ENCODE results near the gene KY. TPM values are rescaled to one million over a fixed set of nuclear protein-coding genes. Genes with fewer than 3 reads are reported as not detected.

The KY gene
- total and polyA plus RNA-seq, 4 donors = 0.06 to 0.21 (median 0.15) TPM; not detected in 1

DNA sequence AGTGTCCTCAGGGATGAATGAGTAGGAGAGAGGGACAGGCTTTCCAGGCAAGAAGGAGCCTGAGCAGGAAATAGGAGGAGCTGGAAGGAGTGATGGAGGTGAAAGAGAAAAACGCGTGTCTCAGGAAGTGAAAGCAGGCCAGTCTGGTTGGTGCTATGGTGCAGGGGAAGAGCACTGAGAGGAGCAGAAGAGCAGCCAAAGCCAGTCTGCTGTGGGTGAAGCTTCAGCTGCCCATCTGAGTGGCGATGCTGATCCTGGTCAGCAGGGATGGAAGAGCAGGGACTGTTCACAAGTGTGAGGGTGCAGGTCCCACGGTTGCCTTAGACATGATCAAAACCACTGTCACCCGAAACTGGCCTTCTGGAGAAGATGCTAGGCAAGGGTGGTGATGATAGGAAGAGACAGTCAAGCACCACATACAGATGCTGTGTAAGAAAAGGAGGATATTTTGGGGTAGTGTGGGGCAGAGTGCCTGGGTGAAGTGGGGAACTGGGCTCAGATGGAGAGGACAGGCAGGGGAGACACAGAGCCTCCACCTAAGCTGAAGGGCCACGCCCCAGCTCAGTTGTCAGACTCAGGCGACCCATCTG lies 5.5 kb upstream of the KY start:
- Histone ChIP-seq H3K27me3 (ENCODE audit: control insufficient read depth in 3 of 3, insufficient read depth in 3 of 3, low read length in 2 of 3) (peaks cover 0 to 6% (median 0%) of the 10 kb centered on the region in 3 donors), H3K9ac (ENCODE audit: insufficient read depth in 1 of 2, low read length in 2 of 2) (no peak overlapping the region), H3K4me1 (ENCODE audit: control insufficient read depth in 5 of 5, insufficient read depth in 5 of 5, low read length in 5 of 5) (peaks cover 0 to 7% (median 3%) of the 10 kb centered on the region in 5 donors), H3K4me3 (no peak overlapping the region), H3K27ac (ENCODE audit: low read depth in 1 of 2, low read length in 1 of 2) (no peak overlapping the region), H3K9me3 (ENCODE audit: control insufficient read depth in 4 of 4, insufficient read depth in 3 of 4, low read length in 3 of 4) (no peaks in the 10 kb centered on the region), H3K36me3 (ENCODE audit: control insufficient read depth in 4 of 4, insufficient read depth in 4 of 4, low read length in 4 of 4) (no peaks in the 10 kb centered on the region)
- 74 to 83% methylated on average over 7 of the region's 7 CpGs for WGBS, 2 donors
- DNase-seq (peak in 1 of 3 donors; percentile 4), ATAC-seq (ENCODE audit: insufficient read depth, low FRiP score) (no peak)
- TF ChIP-seq, protein P1, sequence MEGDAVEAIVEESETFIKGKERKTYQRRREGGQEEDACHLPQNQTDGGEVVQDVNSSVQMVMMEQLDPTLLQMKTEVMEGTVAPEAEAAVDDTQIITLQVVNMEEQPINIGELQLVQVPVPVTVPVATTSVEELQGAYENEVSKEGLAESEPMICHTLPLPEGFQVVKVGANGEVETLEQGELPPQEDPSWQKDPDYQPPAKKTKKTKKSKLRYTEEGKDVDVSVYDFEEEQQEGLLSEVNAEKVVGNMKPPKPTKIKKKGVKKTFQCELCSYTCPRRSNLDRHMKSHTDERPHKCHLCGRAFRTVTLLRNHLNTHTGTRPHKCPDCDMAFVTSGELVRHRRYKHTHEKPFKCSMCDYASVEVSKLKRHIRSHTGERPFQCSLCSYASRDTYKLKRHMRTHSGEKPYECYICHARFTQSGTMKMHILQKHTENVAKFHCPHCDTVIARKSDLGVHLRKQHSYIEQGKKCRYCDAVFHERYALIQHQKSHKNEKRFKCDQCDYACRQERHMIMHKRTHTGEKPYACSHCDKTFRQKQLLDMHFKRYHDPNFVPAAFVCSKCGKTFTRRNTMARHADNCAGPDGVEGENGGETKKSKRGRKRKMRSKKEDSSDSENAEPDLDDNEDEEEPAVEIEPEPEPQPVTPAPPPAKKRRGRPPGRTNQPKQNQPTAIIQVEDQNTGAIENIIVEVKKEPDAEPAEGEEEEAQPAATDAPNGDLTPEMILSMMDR (IDR thresholded peaks at IDR 0.05; ENCODE audit: control extremely low read depth, extremely low read depth) = no peak

DNA sequence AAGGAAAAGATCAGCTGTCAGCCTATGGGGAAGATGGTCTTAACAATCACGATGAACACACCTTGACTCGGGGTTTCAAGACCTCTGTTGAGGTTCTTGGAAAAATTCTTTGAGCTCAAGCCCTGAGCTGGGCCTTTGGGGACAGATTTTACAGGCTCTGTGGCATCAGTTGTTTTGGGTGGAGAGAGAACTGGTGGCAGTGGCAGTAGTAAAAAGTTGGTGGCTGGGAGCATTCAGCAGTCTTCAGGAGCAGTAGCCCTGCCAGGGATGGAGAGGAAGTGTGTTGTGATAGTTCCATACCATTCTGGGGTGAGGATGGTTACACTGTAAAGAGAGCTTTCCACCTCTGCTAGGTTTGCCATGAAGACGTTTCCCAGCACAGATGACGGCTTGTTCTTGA lies 4.9 kb upstream of the KY start:
- Histone ChIP-seq H3K4me3 (no peak overlapping the region), H3K27ac (ENCODE audit: low read depth in 1 of 2, low read length in 1 of 2) (no peak overlapping the region), H3K4me1 (ENCODE audit: control insufficient read depth in 5 of 5, insufficient read depth in 5 of 5, low read length in 5 of 5) (peaks cover 0 to 13% (median 4%) of the 10 kb centered on the region in 5 donors), H3K9ac (ENCODE audit: insufficient read depth in 1 of 2, low read length in 2 of 2) (no peak overlapping the region), H3K9me3 (ENCODE audit: control insufficient read depth in 4 of 4, insufficient read depth in 3 of 4, low read length in 3 of 4) (peaks cover 0 to 2% (median 0%) of the 10 kb centered on the region in 4 donors), H3K36me3 (ENCODE audit: control insufficient read depth in 4 of 4, insufficient read depth in 4 of 4, low read length in 4 of 4) (no peaks in the 10 kb centered on the region), H3K27me3 (ENCODE audit: control insufficient read depth in 3 of 3, insufficient read depth in 3 of 3, low read length in 2 of 3) (peaks cover 0 to 6% (median 0%) of the 10 kb centered on the region in 3 donors)
- TF ChIP-seq, protein P1 (IDR thresholded peaks at IDR 0.05; ENCODE audit: control extremely low read depth, extremely low read depth) = no peak
- 86 to 93% methylated on average over 4 of the region's 4 CpGs for WGBS, 2 donors
- ATAC-seq (ENCODE audit: insufficient read depth, low FRiP score) (no peak), DNase-seq (no peak)

DNA sequence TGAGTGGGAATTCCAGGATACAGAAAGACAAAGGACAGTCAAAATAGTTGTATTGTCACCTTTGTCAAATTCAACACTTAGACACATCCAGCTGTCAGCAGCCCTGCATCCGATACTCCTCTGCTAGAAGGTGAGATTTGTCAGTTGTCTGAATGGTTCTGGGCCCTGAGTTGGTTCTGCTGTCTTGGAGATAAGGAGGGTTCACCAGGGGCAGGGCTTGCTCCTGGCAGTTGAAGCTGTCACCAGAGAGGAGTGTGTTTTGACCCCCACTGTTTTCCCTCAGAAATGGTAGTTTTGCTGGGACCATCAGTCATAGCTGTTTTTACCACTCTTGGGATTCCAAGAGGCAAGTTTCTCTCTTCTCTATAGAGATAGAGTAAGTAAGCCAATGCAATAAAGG lies 3.2 kb upstream of the KY start:
- 96% methylated on average over 1 of the region's 1 CpG for WGBS, 2 donors
- Histone ChIP-seq H3K9me3 (ENCODE audit: control insufficient read depth in 4 of 4, insufficient read depth in 3 of 4, low read length in 3 of 4) (peaks cover 0 to 3% (median 0%) of the 10 kb centered on the region in 4 donors), H3K36me3 (ENCODE audit: control insufficient read depth in 4 of 4, insufficient read depth in 4 of 4, low read length in 4 of 4) (no peaks in the 10 kb centered on the region), H3K9ac (ENCODE audit: insufficient read depth in 1 of 2, low read length in 2 of 2) (no peak overlapping the region), H3K27ac (ENCODE audit: low read depth in 1 of 2, low read length in 1 of 2) (no peak overlapping the region), H3K27me3 (ENCODE audit: control insufficient read depth in 3 of 3, insufficient read depth in 3 of 3, low read length in 2 of 3) (peaks cover 0 to 11% (median 3%) of the 10 kb centered on the region in 3 donors), H3K4me3 (no peak overlapping the region), H3K4me1 (ENCODE audit: control insufficient read depth in 5 of 5, insufficient read depth in 5 of 5, low read length in 5 of 5) (peaks cover 0 to 17% (median 7%) of the 10 kb centered on the region in 5 donors)
- ATAC-seq (ENCODE audit: insufficient read depth, low FRiP score) = no peak
- TF ChIP-seq, protein P1 (IDR thresholded peaks at IDR 0.05; ENCODE audit: control extremely low read depth, extremely low read depth) = no peak
- DNase-seq = no peak

Measured in lung (tissue), 12 donors.